Naive B cell (primary cell): ENCODE results near the gene FASTK. TPM values are rescaled to one million over a fixed set of nuclear protein-coding genes. Genes with fewer than 3 reads are reported as not detected.

ENCODE experiments used
- ATAC-seq, 2 donors: fragments of 150-1000 bp; cut with Tn5 transposase; 2 replicates each; pipeline ENCODE4 v1.10.0; 2021; ENCODE audit warnings: low read depth in 2 of 2, mild to moderate bottlenecking in 2 of 2, moderate library complexity in 2 of 2
- DNase-seq: peaks from one replicate; pipeline ENCODE4 v3.0.0; 2022
- H3K27ac Mint-ChIP-seq, 6 donors: one replicate each; pipeline ENCODE4 v1.8.0; 2020 to 2022; ENCODE audit warnings: mild to moderate bottlenecking in 6 of 6, mixed read lengths in 6 of 6, moderate library complexity in 5 of 6, inconsistent platforms in 2 of 6
- H3K27me3 Mint-ChIP-seq, 3 donors: one replicate each; pipeline ENCODE4 v1.8.0; 2021 to 2022; ENCODE audit warnings: mixed read lengths in 3 of 3, mild to moderate bottlenecking in 1 of 3
- H3K36me3 Mint-ChIP-seq, 2 donors: one replicate each; pipeline ENCODE4 v1.8.0; 2020 to 2022; ENCODE audit warnings: mixed read lengths in 2 of 2, inconsistent platforms in 1 of 2, mild to moderate bottlenecking in 1 of 2
- H3K4me1 Mint-ChIP-seq, 3 donors: one replicate each; pipeline ENCODE4 v1.8.0; 2020 to 2022; ENCODE audit warnings: mixed read lengths in 3 of 3, inconsistent platforms in 1 of 3, mild to moderate bottlenecking in 1 of 3, moderate library complexity in 1 of 3
- H3K4me3 Mint-ChIP-seq, 8 donors: one replicate each; pipeline ENCODE4 v1.8.0; 2020 to 2022; ENCODE audit warnings: mild to moderate bottlenecking in 8 of 8, mixed read lengths in 8 of 8, moderate library complexity in 8 of 8, inconsistent platforms in 2 of 8
- H3K9me3 Mint-ChIP-seq, 7 donors: one replicate each; pipeline ENCODE4 v1.8.0; 2020 to 2022; ENCODE audit warnings: mixed read lengths in 7 of 7, mild to moderate bottlenecking in 5 of 7, inconsistent platforms in 2 of 7, moderate library complexity in 1 of 7
- polyA plus RNA-seq, 6 donors: library from polyadenylated mRNA; unstranded; fragments of 300-500 nt; fragmentation: Illumina TruSeq; gene quantifications; one replicate each; pipeline ENCODE4 v1.2.3, GENCODE V29; 2021; ENCODE audit warnings: low read depth in 6 of 6

Gene FASTK
- polyA plus RNA-seq, 6 donors from 2014 or later: 31.6 to 52.0 (median 38.1) TPM

- H3K4me3 Mint-ChIP-seq: no peak overlapping the region
- no peak for DNase-seq
- H3K27ac Mint-ChIP-seq: no peak overlapping the region
- peaks cover 4 to 9% of the 10 kb centered on the region in 2 donors for H3K36me3 Mint-ChIP-seq
- H3K9me3 Mint-ChIP-seq: no peaks in the 10 kb centered on the region
- H3K27me3 Mint-ChIP-seq: no peaks in the 10 kb centered on the region
- no peak for ATAC-seq
- H3K4me1 Mint-ChIP-seq: peaks cover 0 to 2% (median 0%) of the 10 kb centered on the region in 3 donors
Observed at GRCh38 chr7:151071032-151071866, 9.4 kb downstream of the FASTK start.

- no peak overlapping the region for H3K27ac Mint-ChIP-seq
- H3K4me1 Mint-ChIP-seq: peaks cover 0 to 2% (median 0%) of the 10 kb centered on the region in 3 donors
Observed at GRCh38 chr7:151070574-151070960, 10.0 kb downstream of the FASTK start.

GRCh38 chr7:151069841-151070573, 10.6 kb downstream of the FASTK start:
- ATAC-seq: no peak
- Mint-ChIP-seq H3K27ac (no peak overlapping the region), H3K9me3 (no peaks in the 10 kb centered on the region), H3K4me1 (peaks cover 0 to 2% (median 0%) of the 10 kb centered on the region in 3 donors), H3K36me3 (peaks cover 0 to 4% of the 10 kb centered on the region in 2 donors), H3K4me3 (no peak overlapping the region), H3K27me3 (no peaks in the 10 kb centered on the region)
- no peak for DNase-seq

More at GRCh38 chr7:151070574-151070960, 10.0 kb downstream of the FASTK start:
- H3K36me3 Mint-ChIP-seq: peaks cover 4% of the 10 kb centered on the region in 2 donors
- ATAC-seq: no peak
- no peak overlapping the region for H3K4me3 Mint-ChIP-seq
- no peak for DNase-seq
- H3K9me3 Mint-ChIP-seq: no peaks in the 10 kb centered on the region
- H3K27me3 Mint-ChIP-seq: no peaks in the 10 kb centered on the region

- H3K27ac Mint-ChIP-seq: no peak overlapping the region
- H3K4me3 Mint-ChIP-seq: no peak overlapping the region
- peaks cover 0 to 4% of the 10 kb centered on the region in 2 donors for H3K36me3 Mint-ChIP-seq
- H3K4me1 Mint-ChIP-seq: peaks cover 0 to 9% (median 5%) of the 10 kb centered on the region in 3 donors
- no peaks in the 10 kb centered on the region for H3K9me3 Mint-ChIP-seq
- ATAC-seq (no peak), DNase-seq (no peak)
- H3K27me3 Mint-ChIP-seq: no peaks in the 10 kb centered on the region
Observed at GRCh38 chr7:151068069-151068773, 12.4 kb downstream of the FASTK start.

GRCh38 chr7:151066273-151066974, 14.2 kb downstream of the FASTK start:
- no peaks in the 10 kb centered on the region for H3K27me3 Mint-ChIP-seq
- peaks cover 6 to 15% (median 10%) of the 10 kb centered on the region in 3 donors for H3K4me1 Mint-ChIP-seq
- ATAC-seq (no peak), DNase-seq (no peak)
- no peak overlapping the region for H3K27ac Mint-ChIP-seq
- H3K36me3 Mint-ChIP-seq: peaks cover 0 to 4% of the 10 kb centered on the region in 2 donors
- H3K9me3 Mint-ChIP-seq: no peaks in the 10 kb centered on the region
- no peak overlapping the region for H3K4me3 Mint-ChIP-seq

GRCh38 chr7:151065516-151065915, 15.1 kb downstream of the FASTK start:
- Mint-ChIP-seq H3K9me3 (no peaks in the 10 kb centered on the region), H3K27ac (no peak overlapping the region), H3K36me3 (peaks cover 0 to 4% of the 10 kb centered on the region in 2 donors), H3K4me3 (no peak overlapping the region), H3K4me1 (peaks cover 14 to 24% (median 15%) of the 10 kb centered on the region in 3 donors), H3K27me3 (no peaks in the 10 kb centered on the region)
- ATAC-seq (no peak), DNase-seq (no peak)

- peaks cover 15 to 29% (median 15%) of the 10 kb centered on the region in 3 donors for H3K4me1 Mint-ChIP-seq
- H3K9me3 Mint-ChIP-seq: no peaks in the 10 kb centered on the region
- no peak for DNase-seq
- H3K27ac Mint-ChIP-seq: no peak overlapping the region
- no peak for ATAC-seq
- H3K4me3 Mint-ChIP-seq: no peak overlapping the region
- H3K27me3 Mint-ChIP-seq: no peaks in the 10 kb centered on the region
- H3K36me3 Mint-ChIP-seq: peaks cover 0 to 4% of the 10 kb centered on the region in 2 donors
Observed at GRCh38 chr7:151064993-151065392, 15.6 kb downstream of the FASTK start.

- no peaks in the 10 kb centered on the region for H3K27me3 Mint-ChIP-seq
- DNase-seq: no peak
- no peak for ATAC-seq
- peaks cover 15 to 32% (median 17%) of the 10 kb centered on the region in 3 donors for H3K4me1 Mint-ChIP-seq
- H3K36me3 Mint-ChIP-seq: peaks cover 0 to 4% of the 10 kb centered on the region in 2 donors
- H3K9me3 Mint-ChIP-seq: no peaks in the 10 kb centered on the region
- no peak overlapping the region for H3K27ac Mint-ChIP-seq
- H3K4me3 Mint-ChIP-seq: no peak overlapping the region
Observed at GRCh38 chr7:151064454-151064853, 16.2 kb downstream of the FASTK start.

- no peak overlapping the region for H3K27ac Mint-ChIP-seq
- H3K4me1 Mint-ChIP-seq: peaks cover 23 to 41% (median 25%) of the 10 kb centered on the region in 3 donors
- ATAC-seq: no peak
Observed at GRCh38 chr7:151063212-151063561, 17.4 kb downstream of the FASTK start.

GRCh38 chr7:151062399-151063211, 18.0 kb downstream of the FASTK start:
- ATAC-seq (no peak), DNase-seq (no peak)
- Mint-ChIP-seq H3K9me3 (no peaks in the 10 kb centered on the region), H3K4me3 (no peak overlapping the region), H3K27ac (no peak overlapping the region), H3K36me3 (no peaks in the 10 kb centered on the region), H3K4me1 (peaks cover 23 to 42% (median 28%) of the 10 kb centered on the region in 3 donors), H3K27me3 (no peaks in the 10 kb centered on the region)

More at GRCh38 chr7:151063212-151063561, 17.4 kb downstream of the FASTK start:
- no peak for DNase-seq
- no peaks in the 10 kb centered on the region for H3K9me3 Mint-ChIP-seq
- no peaks in the 10 kb centered on the region for H3K36me3 Mint-ChIP-seq
- H3K27me3 Mint-ChIP-seq: no peaks in the 10 kb centered on the region
- H3K4me3 Mint-ChIP-seq: peak overlapping the region in 1 of 8 donors; percentile 18

- Mint-ChIP-seq H3K27ac (peak overlapping the region in 1 of 6 donors; percentile 42), H3K4me3 (peak overlapping the region in 3 of 8 donors; percentile 15 to 91 (median 52)), H3K36me3 (no peaks in the 10 kb centered on the region), H3K4me1 (peaks cover 28 to 48% (median 34%) of the 10 kb centered on the region in 3 donors), H3K27me3 (no peaks in the 10 kb centered on the region), H3K9me3 (no peaks in the 10 kb centered on the region)
- DNase-seq (no peak), ATAC-seq (no peak)
Observed at GRCh38 chr7:151062111-151062398, 18.6 kb downstream of the FASTK start.
